ENCODE measurements around the gene TMPRSS13. TPM values are rescaled to one million over a fixed set of nuclear protein-coding genes. Genes with fewer than 3 reads are reported as not detected.
"Not testable (repeated sequence)": the region's sequence is repeated elsewhere in the genome, so short reads cannot be mapped to it uniquely, and the experiment has no call there.

Gene TMPRSS13
- total RNA-seq = 0.15 TPM
- long read RNA-seq = 0 reads

- intact Hi-C loops (cut with micrococcal nuclease) = no loop called here
- ATAC-seq (no peak), DNase-seq (no peak)
Observed at GRCh38 chr11:117929142-117929915, at the start of gene TMPRSS13. TSS of gene TMPRSS13 (minus strand) at chr11:117929402. CDS start at chr11:117929307, 95 bp downstream.

GRCh38 chr11:117978991-117979390 lies 49.8 kb upstream of the TMPRSS13 start:
- intact Hi-C loops (cut with micrococcal nuclease) = no loop called here
- peak; percentile 92 for ATAC-seq
- peak; percentile 54 for DNase-seq

DNA sequence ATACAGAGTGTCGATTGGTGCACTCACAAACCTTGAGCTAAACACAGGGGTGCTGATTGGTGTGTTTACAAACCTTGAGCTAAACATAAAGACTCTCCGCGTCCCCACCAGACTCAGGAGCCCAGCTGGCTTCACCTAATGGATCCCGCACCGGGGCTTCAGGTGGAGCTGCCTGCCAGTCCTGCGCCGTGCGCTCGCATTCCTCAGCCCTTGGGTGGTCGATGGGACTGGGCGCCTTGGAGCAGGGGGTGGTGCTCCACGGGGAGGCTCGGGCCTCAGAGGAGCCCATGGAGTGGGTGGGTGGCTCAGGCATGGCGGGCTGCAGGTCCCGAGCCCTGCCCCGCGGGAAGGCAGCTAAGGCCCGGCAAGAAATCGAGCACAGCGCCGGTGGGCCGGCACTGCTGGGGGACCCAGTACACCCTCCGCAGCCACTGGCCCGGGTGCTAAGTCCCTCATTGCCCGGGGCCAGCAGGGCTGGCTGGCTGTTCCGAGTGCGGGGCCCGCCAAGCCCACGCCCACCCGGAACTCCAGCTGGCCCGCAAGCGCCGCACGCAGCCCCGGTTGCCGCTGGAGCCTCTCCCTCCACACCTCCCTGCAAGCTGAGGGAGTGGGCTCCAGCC lies 49.2 kb upstream of the TMPRSS13 start:
- not testable (repeated sequence) for ATAC-seq, DNase-seq

DNA sequence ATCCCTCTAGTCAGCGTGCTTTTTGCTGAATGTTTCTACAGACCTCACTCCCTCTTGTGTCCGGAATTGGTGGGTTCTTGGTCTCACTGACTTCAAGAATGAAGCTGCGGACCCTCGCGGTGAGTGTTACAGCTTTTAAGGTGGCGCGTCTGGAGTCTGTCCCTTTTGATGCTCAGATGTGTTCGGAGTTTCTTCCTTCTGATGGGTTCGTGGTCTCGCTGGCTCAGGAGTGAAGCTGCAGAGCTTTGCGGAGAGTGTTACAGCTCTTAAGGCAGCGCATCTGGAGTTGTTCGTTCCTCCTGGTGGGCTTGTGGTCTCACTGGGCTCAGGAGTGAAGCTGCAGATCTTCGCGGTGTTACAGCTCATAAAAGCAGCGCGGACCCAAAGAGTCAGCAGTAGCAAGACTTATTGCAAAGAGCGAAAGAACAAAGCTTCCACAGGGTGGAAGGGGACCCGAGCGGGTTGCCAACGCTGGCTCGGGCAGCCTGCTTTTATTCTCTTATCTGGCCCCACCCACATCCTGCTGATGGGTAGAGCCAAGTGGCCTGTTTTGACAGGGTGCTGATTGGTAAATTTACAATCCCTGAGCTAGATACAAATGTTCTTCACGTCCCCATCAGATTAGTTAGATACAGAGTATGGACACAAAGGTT lies 48.5 kb upstream of the TMPRSS13 start:
- intact Hi-C loops (cut with micrococcal nuclease); ATAC-seq: not testable (repeated sequence)
- DNase-seq = peak; percentile 51

More for the DNA sequence above, 49.2 kb upstream of the TMPRSS13 start:
- intact Hi-C loops (cut with micrococcal nuclease) = not testable (repeated sequence)

DNA sequence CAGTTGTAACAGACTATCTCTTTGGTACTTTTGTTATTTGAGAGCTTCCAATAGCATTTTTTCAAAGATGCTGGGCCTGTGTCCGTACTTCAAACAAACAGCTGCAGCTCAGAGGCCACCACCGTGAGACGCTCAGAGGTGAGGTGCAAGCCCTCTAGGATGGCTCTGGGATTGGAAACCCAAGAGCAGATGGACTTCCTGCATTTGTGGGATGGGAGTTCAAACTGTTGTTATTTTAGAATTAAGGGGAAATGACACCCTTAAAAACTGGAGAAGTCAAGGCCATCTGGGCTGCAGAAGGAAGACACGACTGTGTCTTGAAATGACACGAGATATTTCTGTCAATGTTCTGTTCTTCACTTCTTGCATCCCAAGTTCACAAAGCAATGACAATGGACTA lies 47.8 kb upstream of the TMPRSS13 start:
- no peak for ATAC-seq
- no peak for DNase-seq
- intact Hi-C loops (cut with micrococcal nuclease) = no loop called here

- ATAC-seq (no peak), DNase-seq (no peak)
- intact Hi-C loops (cut with micrococcal nuclease) = no loop called here
Observed at GRCh38 chr11:117976445-117976844, 47.2 kb upstream of the TMPRSS13 start.

DNA sequence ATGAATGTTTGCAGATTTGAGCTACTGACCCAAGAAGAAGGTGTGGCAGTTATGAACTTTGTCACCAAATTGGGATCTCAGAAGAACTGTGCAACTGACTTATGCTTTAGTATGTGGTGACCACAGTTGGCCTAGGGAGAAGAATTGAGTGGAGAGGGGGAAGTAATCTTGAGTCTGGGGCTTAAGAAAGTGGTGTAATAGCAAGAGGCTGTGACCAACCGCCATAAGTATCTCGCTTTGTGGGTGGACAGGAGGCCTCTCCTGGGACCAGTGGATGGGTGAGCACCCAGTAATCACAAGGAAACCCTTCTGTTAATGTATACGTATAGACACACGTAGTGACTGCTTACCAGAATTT lies 44.3 kb upstream of the TMPRSS13 start:
- ATAC-seq = no peak
- intact Hi-C loops (cut with micrococcal nuclease) = no loop called here
- no peak for DNase-seq

GRCh38 chr11:117972629-117973502 lies 43.7 kb upstream of the TMPRSS13 start:
- ATAC-seq = no peak
- DNase-seq = no peak
- intact Hi-C loops (cut with micrococcal nuclease) = no loop called here

- ATAC-seq (no peak), DNase-seq (no peak)
- intact Hi-C loops (cut with micrococcal nuclease) = no loop called here
Observed at GRCh38 chr11:117972044-117972443, 42.8 kb upstream of the TMPRSS13 start.

GRCh38 chr11:117970400-117971024 lies 41.3 kb upstream of the TMPRSS13 start:
- peak; percentile 82 for ATAC-seq
- intact Hi-C loops (cut with micrococcal nuclease) = no loop called here
- DNase-seq = no peak

DNA sequence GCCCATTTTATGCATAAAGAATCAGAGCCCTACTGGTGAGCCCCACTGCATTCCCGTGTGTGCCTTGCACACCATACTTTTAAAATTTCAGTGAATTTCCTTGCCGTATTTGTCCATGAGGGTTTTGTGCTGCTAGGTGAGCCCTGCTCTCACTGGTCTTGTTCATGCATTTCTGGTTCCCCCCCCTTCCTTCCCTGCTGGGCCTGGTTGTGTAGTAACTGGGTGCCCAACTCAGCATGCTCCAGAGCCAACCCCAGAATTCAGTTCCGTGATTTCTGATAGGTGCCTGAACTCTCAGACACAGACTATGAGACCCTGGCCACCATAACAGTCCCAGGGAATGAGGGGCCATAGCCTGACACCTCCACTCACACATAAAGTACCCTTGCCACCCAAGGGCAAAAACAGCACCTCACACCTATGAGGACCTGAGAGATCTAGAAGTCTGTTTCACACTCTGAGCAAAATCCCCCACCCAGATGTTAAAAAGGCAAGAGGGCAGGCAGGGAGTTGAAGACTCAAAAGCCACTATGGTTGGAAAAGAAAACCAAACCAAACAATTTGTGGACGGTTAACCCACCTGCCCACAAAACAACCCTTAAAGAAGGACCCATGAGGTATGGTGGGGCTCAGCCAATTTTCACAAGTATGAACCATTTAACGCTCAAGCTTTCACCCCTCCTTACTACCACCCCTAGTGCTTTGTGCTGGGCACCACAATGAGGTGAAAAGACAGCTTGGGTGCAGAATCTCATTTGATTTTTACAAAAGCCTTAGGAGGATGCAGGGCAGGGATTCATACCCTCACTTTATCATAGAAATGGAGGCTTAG lies 40.2 kb upstream of the TMPRSS13 start:
- no peak for ATAC-seq
- DNase-seq = no peak
- intact Hi-C loops (cut with micrococcal nuclease) = no loop called here

DNA sequence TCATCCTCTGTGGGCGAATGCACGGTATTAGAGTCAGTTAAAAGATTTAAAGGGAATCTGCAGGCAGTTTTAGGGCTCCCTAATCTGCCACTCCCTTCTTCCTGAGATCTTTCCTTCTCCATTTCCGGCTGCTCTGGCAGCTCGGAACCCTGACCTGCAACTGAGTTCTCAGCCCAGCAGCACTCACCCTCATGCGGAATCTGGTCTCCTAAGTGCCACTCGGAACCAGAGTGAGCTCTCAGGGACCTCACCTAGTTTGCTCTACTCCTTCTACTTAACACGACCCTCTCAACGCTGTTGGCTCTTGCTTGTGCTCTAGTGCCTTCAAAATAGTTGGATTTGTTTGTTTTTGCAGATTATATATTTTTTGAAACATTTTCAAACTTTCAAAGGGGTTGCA lies 37.7 kb upstream of the TMPRSS13 start:
- intact Hi-C loops (cut with micrococcal nuclease) = no loop called here
- no peak for ATAC-seq

GRCh38 chr11:117962826-117963225 lies 33.6 kb upstream of the TMPRSS13 start:
- intact Hi-C loops (cut with micrococcal nuclease) = no loop called here
- DNase-seq (no peak), ATAC-seq (no peak)

More for the DNA sequence above, 37.7 kb upstream of the TMPRSS13 start:
- no peak for DNase-seq

- intact Hi-C loops (cut with micrococcal nuclease) = no loop called here
- no peak for ATAC-seq
- no peak for DNase-seq
Observed at GRCh38 chr11:117961896-117962295, 32.7 kb upstream of the TMPRSS13 start.

DNA sequence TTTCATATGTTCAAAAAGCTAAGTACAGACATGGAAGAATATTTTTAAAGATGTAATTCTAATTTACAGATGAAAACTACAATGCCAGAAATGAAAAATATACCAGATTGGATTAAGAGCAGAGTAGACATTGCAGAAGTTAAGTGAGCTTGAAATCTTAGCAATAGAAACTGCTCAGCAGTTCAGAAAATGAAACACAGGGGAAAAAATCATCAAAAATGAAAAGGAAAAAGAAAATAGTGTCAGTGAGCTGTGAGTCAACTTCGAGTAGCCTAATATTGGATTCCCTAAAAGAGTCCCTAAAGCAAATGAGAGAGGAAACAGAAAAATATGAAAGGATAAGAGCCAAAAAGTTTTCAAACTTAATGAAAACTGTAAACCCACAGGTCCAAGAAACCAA lies 31.2 kb upstream of the TMPRSS13 start:
- intact Hi-C loops (cut with micrococcal nuclease) = no loop called here
- DNase-seq (no peak), ATAC-seq (no peak)

- DNase-seq (no peak), ATAC-seq (peak; percentile 51)
- intact Hi-C loops (cut with micrococcal nuclease) = no loop called here
Observed at GRCh38 chr11:117959438-117960149, 30.4 kb upstream of the TMPRSS13 start.

DNA sequence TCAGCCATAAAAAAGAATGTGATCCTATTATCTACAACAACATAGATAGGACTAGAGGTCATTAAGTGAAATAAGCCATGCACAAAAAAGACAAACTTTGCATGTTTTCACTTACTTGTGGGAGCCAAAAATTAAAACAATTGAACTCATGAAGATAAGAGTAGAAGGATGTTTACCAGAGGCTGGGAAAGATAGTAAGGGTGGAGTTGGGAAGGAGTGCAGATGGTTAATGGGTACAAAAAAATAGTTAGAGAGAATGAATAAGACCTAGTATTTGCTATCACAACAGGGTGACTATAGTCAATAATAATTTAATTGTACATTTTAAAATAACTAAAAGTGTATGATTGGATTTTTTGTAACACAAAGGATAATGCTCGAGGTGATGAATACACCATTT lies 29.7 kb upstream of the TMPRSS13 start:
- intact Hi-C loops (cut with micrococcal nuclease) = no loop called here
- ATAC-seq (no peak), DNase-seq (no peak)
